NOMO-1 (cell line): ENCODE data around the gene VIPAS39.

Experiments
- DNase-seq, 2 experiments: peaks; one replicate each; lab custom pipeline; 2025; ENCODE audit not compliant: unreplicated experiment in 2 of 2; lab: John Stamatoyannopoulos, UW

Gene VIPAS39

DNA sequence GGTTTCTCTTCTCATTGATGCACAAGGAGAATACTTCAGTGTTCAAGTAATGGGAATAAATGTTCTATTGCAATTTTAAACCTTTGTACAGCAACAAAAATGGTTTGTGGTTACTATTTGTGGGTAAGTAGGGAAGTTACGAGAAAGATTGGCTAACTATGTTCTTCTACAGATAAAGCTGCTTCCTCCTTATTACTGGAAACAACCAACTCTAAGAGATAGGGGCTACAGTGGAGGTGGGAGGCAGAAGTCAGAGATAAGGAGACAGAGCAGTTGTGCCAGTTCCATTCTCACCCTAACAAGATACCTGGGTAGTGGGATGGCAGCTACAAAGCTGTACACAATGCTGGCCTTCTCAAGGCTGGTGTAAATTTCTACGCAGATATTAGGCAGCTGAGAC lies 50.2 kb downstream of the VIPAS39 start:
- DNase-seq = peak; percentile 69 to 93

DNA sequence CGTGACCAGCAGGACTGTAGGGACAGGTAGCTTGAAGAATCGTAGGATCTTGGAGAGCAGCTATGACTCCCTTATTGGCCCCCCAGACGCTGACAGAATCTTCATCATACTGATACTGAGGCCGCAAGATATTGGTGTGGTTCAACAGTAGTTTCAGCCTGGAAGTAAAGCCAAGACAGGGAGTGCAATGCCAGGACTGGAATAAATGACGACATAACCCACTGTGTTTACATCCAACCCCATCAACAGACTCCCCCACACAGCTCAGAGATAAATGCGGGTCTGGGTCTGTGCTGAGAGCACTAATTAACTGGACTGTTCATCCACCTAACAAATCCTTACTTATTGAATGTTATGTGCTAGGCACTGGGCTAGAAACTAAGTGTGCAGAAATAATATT lies 50.7 kb downstream of the VIPAS39 start:
- peak; percentile 63 to 67 for DNase-seq

GRCh38 chr14:77406086-77406485 lies 51.3 kb downstream of the VIPAS39 start:
- no peak for DNase-seq

DNA sequence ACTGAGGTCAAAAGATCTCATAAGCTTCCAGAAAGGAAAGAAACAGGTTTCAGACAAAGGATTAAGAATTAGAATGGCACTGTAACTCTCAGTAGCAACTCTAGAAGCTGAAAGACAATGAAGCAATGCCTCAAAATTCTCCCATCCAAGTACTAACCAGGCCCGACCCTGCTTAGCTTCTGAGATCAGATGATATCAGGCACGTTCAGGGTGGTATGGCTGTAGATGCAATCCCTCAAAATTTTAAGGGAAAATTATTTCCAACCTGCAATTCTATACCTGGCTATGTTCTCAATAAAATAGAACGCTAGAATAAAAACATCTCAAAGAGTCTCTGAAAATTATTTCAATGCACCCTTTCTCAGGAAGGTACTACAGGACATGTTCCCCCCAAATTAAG lies 53.6 kb downstream of the VIPAS39 start:
- DNase-seq = no peak

DNA sequence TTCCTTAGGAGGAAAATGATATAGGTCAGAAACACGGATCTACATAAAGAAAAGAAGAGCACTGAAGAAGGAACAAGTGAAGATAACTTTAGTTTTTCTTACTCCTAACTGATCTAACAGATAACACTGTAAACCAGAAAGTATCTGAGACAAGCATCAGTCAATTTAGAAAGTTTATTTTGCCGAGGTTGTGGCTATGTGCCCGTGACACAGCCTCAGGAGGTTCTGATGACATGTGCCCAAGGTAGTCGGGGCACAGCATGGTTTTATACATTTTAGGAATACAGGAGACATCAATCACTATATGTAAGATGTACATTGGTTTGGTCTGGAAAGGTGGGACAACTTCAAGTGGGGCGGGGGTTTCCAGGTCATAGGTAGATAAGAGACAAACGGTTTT lies 57.2 kb downstream of the VIPAS39 start:
- DNase-seq = no peak

- DNase-seq = no peak
Measured at GRCh38 chr14:77390188-77390587, 67.2 kb downstream of the VIPAS39 start.

DNA sequence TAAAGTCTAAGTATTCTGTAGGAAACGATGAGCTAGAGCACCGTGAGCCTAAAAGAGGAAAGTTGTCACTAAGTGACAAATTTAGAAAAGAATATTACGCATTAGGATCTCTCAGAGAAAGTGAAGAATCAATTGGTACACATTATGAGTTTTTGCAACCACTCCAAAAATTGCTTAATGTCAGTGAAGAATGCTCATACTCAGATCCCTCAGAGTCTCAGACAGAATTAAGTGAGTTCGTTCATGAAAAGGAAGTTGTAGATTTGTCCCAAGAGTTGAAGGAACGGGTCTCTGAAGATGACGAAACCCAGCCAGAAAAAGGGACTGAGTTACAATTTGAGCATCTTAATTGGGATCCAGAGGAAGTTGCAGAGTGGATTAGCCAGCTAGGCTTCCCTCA lies 78.7 kb downstream of the VIPAS39 start:
- DNase-seq = peak; percentile 29 to 79

- DNase-seq = no peak
Measured at GRCh38 chr14:77377502-77377844, 79.9 kb downstream of the VIPAS39 start.

- DNase-seq = peak; percentile 75 to 84
Measured at GRCh38 chr14:77376771-77377501, 80.5 kb downstream of the VIPAS39 start, which contains the start of the genes SAMD15 and TMED8. Gene SAMD15, plus strand, starts transcription at chr14:77377379. Its CDS starts 40 bp downstream, at chr14:77377419. Gene TMED8, minus strand, starts transcription at chr14:77377094. Its CDS starts 41 bp downstream, at chr14:77377053.
